Measurements from ENCODE around the gene IGFL4.

The IGFL4 gene

GRCh38 chr19:45998834-45999233 is 42.0 kb downstream of the IGFL4 start:
- no peak overlapping the region for H3K27ac ChIP-seq (replicated peaks)
- TF ChIP-seq REST (IDR thresholded peaks at IDR 0.05; ENCODE audit: insufficient replicate concordance, low read depth) (no peak), SPI1 (IDR thresholded peaks at IDR 0.05; ENCODE audit: borderline replicate concordance, low read depth) (no peak), GABPA (IDR thresholded peaks at IDR 0.05; ENCODE audit: low read depth) (no peak), CTCF (IDR thresholded peaks at IDR 0.05; ENCODE audit: insufficient read depth, low read length) (no peak), POLR2AphosphoS5 (IDR thresholded peaks at IDR 0.05; ENCODE audit: low read depth) (no peak)
- H3K4me3 ChIP-seq (replicated peaks; ENCODE audit: insufficient read depth, low read length): no peak overlapping the region
- no peaks in the 10 kb centered on the region for H3K27me3 ChIP-seq (ENCODE audit: insufficient read depth, poor library complexity, severe bottlenecking)
- DNase-seq (ENCODE audit: low read depth in 1 of 2, low spot score in 1 of 2): no peak

- no peak overlapping the region for H3K4me3 ChIP-seq (replicated peaks; ENCODE audit: insufficient read depth, low read length)
- no peaks in the 10 kb centered on the region for H3K27me3 ChIP-seq (ENCODE audit: insufficient read depth, poor library complexity, severe bottlenecking)
- H3K27ac ChIP-seq (replicated peaks): no peak overlapping the region
These were observed 43.9 kb downstream of the IGFL4 start for GRCh38 chr19:45996933-45997332.

More at GRCh38 chr19:45996933-45997332, 43.9 kb downstream of the IGFL4 start:
- TF ChIP-seq CTCF (IDR thresholded peaks at IDR 0.05; ENCODE audit: insufficient read depth, low read length) (no peak), GABPA (IDR thresholded peaks at IDR 0.05; ENCODE audit: low read depth) (no peak), REST (IDR thresholded peaks at IDR 0.05; ENCODE audit: insufficient replicate concordance, low read depth) (no peak), POLR2AphosphoS5 (IDR thresholded peaks at IDR 0.05; ENCODE audit: low read depth) (no peak), SPI1 (IDR thresholded peaks at IDR 0.05; ENCODE audit: borderline replicate concordance, low read depth) (no peak)
- no peak for DNase-seq (ENCODE audit: low read depth in 1 of 2, low spot score in 1 of 2)
